H9 (cell line): ENCODE data around the gene NLRP12. TPM values are rescaled to one million over a fixed set of nuclear protein-coding genes. Genes with fewer than 3 reads are reported as not detected.
A peak's percentile ranks its signal among the peaks of the same experiment; 100 is the strongest.

ENCODE experiments used
- DNase-seq: peaks from one replicate; pipeline ENCODE4 v3.0.0-alpha.2; 2017
- H2AFZ ChIP-seq: one replicate; pipeline ENCODE4 v1.6.1; 2013; ENCODE audit warnings: mild to moderate bottlenecking, low read length, control low read depth, moderate library complexity
- H2AK5ac ChIP-seq: 2 replicates; pipeline ENCODE4 v1.6.1; 2013; ENCODE audit warnings: low read length, control low read depth, mixed read lengths; ENCODE audit not compliant: insufficient read length
- H2BK120ac ChIP-seq: one replicate; pipeline ENCODE4 v1.6.1; 2013; ENCODE audit warnings: low read depth, mild to moderate bottlenecking, low read length, control low read depth, inconsistent platforms; ENCODE audit not compliant: poor library complexity, severe bottlenecking
- H2BK12ac ChIP-seq: 2 replicates; pipeline ENCODE4 v1.6.1; 2013; ENCODE audit warnings: low read length, control low read depth, mixed read lengths, low read depth; ENCODE audit not compliant: insufficient read length
- H2BK15ac ChIP-seq: 2 replicates; pipeline ENCODE4 v1.6.1; 2013; ENCODE audit warnings: low read depth, low read length, control low read depth
- H2BK20ac ChIP-seq: one replicate; pipeline ENCODE4 v1.6.1; 2013; ENCODE audit warnings: low read depth, mild to moderate bottlenecking, low read length, control low read depth, inconsistent platforms; ENCODE audit not compliant: poor library complexity, severe bottlenecking
- H2BK5ac ChIP-seq: 2 replicates; pipeline ENCODE4 v1.6.1; 2013; ENCODE audit warnings: low read length, control low read depth, mixed read lengths; ENCODE audit not compliant: insufficient read length
- H3K14ac ChIP-seq: 2 replicates; pipeline ENCODE4 v1.6.1; 2013; ENCODE audit warnings: low read length, control low read depth; ENCODE audit not compliant: insufficient read depth
- H3K18ac ChIP-seq: 2 replicates; pipeline ENCODE4 v1.6.1; 2013; ENCODE audit warnings: low read depth, mild to moderate bottlenecking, mixed read lengths, low read length, control low read depth; ENCODE audit not compliant: insufficient read length
- H3K23ac ChIP-seq: 2 replicates; pipeline ENCODE4 v1.6.1; 2013; ENCODE audit warnings: low read length, control low read depth, mixed read lengths, low read depth; ENCODE audit not compliant: insufficient read length
- H3K23me2 ChIP-seq: 2 replicates; pipeline ENCODE4 v1.6.1; 2013; ENCODE audit warnings: low read depth, mild to moderate bottlenecking, mixed read lengths, low read length, control low read depth; ENCODE audit not compliant: insufficient read length, poor library complexity, severe bottlenecking
- H3K27ac ChIP-seq: 2 replicates; pipeline ENCODE4 v1.5.1; 2013; ENCODE audit warnings: low read length, control low read depth, mixed read lengths, low read depth; ENCODE audit not compliant: insufficient read length
- H3K27me3 ChIP-seq: 2 replicates; pipeline ENCODE4 v1.6.1; 2013; ENCODE audit warnings: low read length, control low read depth, inconsistent platforms; ENCODE audit not compliant: insufficient read depth
- H3K4ac ChIP-seq: 2 replicates; pipeline ENCODE4 v1.6.1; 2013; ENCODE audit warnings: low read depth, mild to moderate bottlenecking, control low read depth, inconsistent platforms, low read length, moderate library complexity
- H3K4me1 ChIP-seq: 2 replicates; pipeline ENCODE4 v1.6.1; 2013; ENCODE audit warnings: low read length, control low read depth, inconsistent platforms; ENCODE audit not compliant: insufficient read depth
- H3K4me2 ChIP-seq: 2 replicates; pipeline ENCODE4 v1.6.1; 2013; ENCODE audit warnings: low read length, control low read depth, mixed read lengths; ENCODE audit not compliant: insufficient read length, insufficient read depth
- H3K56ac ChIP-seq: 2 replicates; pipeline ENCODE4 v1.6.1; 2013; ENCODE audit warnings: low read depth, mild to moderate bottlenecking, mixed read lengths, low read length, control low read depth; ENCODE audit not compliant: insufficient read length
- H3K79me1 ChIP-seq: 2 replicates; pipeline ENCODE4 v1.6.1; 2013; ENCODE audit warnings: low read depth, mild to moderate bottlenecking, moderate library complexity, low read length, control low read depth, inconsistent platforms; ENCODE audit not compliant: insufficient read depth, poor library complexity, severe bottlenecking
- H3K79me2 ChIP-seq: 2 replicates; pipeline ENCODE4 v1.6.1; 2013; ENCODE audit warnings: low read length, control low read depth, inconsistent platforms; ENCODE audit not compliant: insufficient read depth
- H3K9ac ChIP-seq: 2 replicates; pipeline ENCODE4 v1.6.1; 2013; ENCODE audit warnings: low read length, control low read depth, mixed read lengths; ENCODE audit not compliant: insufficient read length; ENCODE audit errors: extremely low read depth
- H3K9me3 ChIP-seq: one replicate; pipeline ENCODE4 v1.6.1; 2013; ENCODE audit warnings: low read depth, low read length, inconsistent platforms; ENCODE audit not compliant: control insufficient read depth
- H3T11ph ChIP-seq: one replicate; pipeline ENCODE4 v1.6.1; 2013; ENCODE audit warnings: mild to moderate bottlenecking, low read length, control low read depth, inconsistent platforms
- H4K20me1 ChIP-seq: one replicate; pipeline ENCODE4 v1.6.1; 2013; ENCODE audit not compliant: control insufficient read depth, insufficient read length, insufficient read depth
- H4K5ac ChIP-seq: 2 replicates; pipeline ENCODE4 v1.6.1; 2013; ENCODE audit warnings: low read depth, mild to moderate bottlenecking, mixed read lengths, low read length, control low read depth; ENCODE audit not compliant: insufficient read length
- H4K8ac ChIP-seq: replicated peaks from 2 replicates; pipeline ENCODE4 v1.6.1; 2013; ENCODE audit warnings: low read length, control low read depth, mixed read lengths, low read depth; ENCODE audit not compliant: insufficient read length
- H4K91ac ChIP-seq: 2 replicates; pipeline ENCODE4 v1.6.1; 2013; ENCODE audit warnings: low read depth, mild to moderate bottlenecking, moderate library complexity, mixed read lengths, low read length, control low read depth; ENCODE audit not compliant: insufficient read length
- H3K27ac Mint-ChIP-seq, 3 experiments: 2 replicates in 2 of 3; 3 replicates in 1 of 3; pipeline ENCODE4 v1.8.0; 2020 to 2021; ENCODE audit warnings: mixed read lengths in 3 of 3, mild to moderate bottlenecking in 1 of 3, moderate library complexity in 1 of 3
- H3K27me3 Mint-ChIP-seq: 2 replicates; pipeline ENCODE4 v1.8.0; 2021; ENCODE audit warnings: low read depth, mild to moderate bottlenecking, moderate library complexity, mixed read lengths
- H3K36me3 Mint-ChIP-seq, 3 experiments: 2 replicates in 2 of 3; 3 replicates in 1 of 3; pipeline ENCODE4 v1.8.0; 2020 to 2021; ENCODE audit warnings: low read depth in 3 of 3, mixed read lengths in 3 of 3; ENCODE audit not compliant: insufficient read depth in 1 of 3
- H3K4me1 Mint-ChIP-seq, 2 experiments: 2 replicates each; pipeline ENCODE4 v1.8.0; 2020; ENCODE audit warnings: mixed read lengths in 2 of 2
- H3K4me3 Mint-ChIP-seq, 2 experiments: 2 replicates in 1 of 2; 3 replicates in 1 of 2; pipeline ENCODE4 v1.8.0; 2020 to 2021; ENCODE audit warnings: mild to moderate bottlenecking in 2 of 2, mixed read lengths in 2 of 2, moderate library complexity in 1 of 2
- H3K9me3 Mint-ChIP-seq, 2 experiments: 2 replicates in 1 of 2; 3 replicates in 1 of 2; pipeline ENCODE4 v1.8.0; 2020; ENCODE audit warnings: mild to moderate bottlenecking in 2 of 2, mixed read lengths in 2 of 2, moderate library complexity in 1 of 2
- WGBS: extraction: QIAGEN DNeasy Blood & Tissue Kit; methylation state at CpG from one replicate; pipeline ENCODE4 v1.1.7; 2013; ENCODE audit warnings: missing lambda C conversion rate, low lambda C conversion rate, mixed read lengths; ENCODE audit not compliant: insufficient read length; ENCODE audit errors: extremely low coverage; 5-methylcytosine and 5-hydroxymethylcytosine counted together
- total RNA-seq: library from RNA; stranded (reverse); gene quantifications from 2 replicates; pipeline ENCODE4 v1.2.1, GENCODE V29; 2021
- TF ChIP-seq, protein P1 (sequence below): fragments of 200-600 bp; sonication (generic); conservative IDR thresholded peaks from 3 replicates; pipeline ENCODE4 v1.8.0; 2021; ENCODE audit warnings: antibody characterized with exemption, mild to moderate bottlenecking

The NLRP12 gene
- total RNA-seq, 1 experiment from 2014 or later: 4.0 TPM

- no peaks in the 10 kb centered on the region for H3K27me3 ChIP-seq
- peak overlapping the region; percentile 99 for H2BK120ac ChIP-seq
- peaks cover 2% of the 10 kb centered on the region; the same call in 1 of the 2 replicates for H3K79me2 ChIP-seq
- WGBS: no CpG with 5 or more reads among the region's 50 CpGs
- Mint-ChIP-seq H3K36me3 (peaks cover 7 to 9% (median 8%) of the 10 kb centered on the region in 3 experiments; a peak in 6 of 7 replicates), H3K4me1 (peaks cover 21 to 29% of the 10 kb centered on the region in 2 experiments), H3K27ac (peak overlapping the region; percentile 99 to 100 (median 100)), H3K9me3 (no peaks in the 10 kb centered on the region), H3K4me3 (peak overlapping the region; percentile 88 to 92), H3K27me3 (peaks cover 12% of the 10 kb centered on the region)
- no peak overlapping the region for H3T11ph ChIP-seq
- H2AK5ac ChIP-seq: peak overlapping the region; percentile 18
- H4K5ac ChIP-seq: no peak overlapping the region
- no peak overlapping the region for H2BK20ac ChIP-seq
- H3K4me2 ChIP-seq: peak overlapping the region; percentile 63
- H3K9me3 ChIP-seq: no peaks in the 10 kb centered on the region
- peaks cover 2% of the 10 kb centered on the region; the same call in 1 of the 2 replicates for H3K4me1 ChIP-seq
- TF ChIP-seq, protein P1, sequence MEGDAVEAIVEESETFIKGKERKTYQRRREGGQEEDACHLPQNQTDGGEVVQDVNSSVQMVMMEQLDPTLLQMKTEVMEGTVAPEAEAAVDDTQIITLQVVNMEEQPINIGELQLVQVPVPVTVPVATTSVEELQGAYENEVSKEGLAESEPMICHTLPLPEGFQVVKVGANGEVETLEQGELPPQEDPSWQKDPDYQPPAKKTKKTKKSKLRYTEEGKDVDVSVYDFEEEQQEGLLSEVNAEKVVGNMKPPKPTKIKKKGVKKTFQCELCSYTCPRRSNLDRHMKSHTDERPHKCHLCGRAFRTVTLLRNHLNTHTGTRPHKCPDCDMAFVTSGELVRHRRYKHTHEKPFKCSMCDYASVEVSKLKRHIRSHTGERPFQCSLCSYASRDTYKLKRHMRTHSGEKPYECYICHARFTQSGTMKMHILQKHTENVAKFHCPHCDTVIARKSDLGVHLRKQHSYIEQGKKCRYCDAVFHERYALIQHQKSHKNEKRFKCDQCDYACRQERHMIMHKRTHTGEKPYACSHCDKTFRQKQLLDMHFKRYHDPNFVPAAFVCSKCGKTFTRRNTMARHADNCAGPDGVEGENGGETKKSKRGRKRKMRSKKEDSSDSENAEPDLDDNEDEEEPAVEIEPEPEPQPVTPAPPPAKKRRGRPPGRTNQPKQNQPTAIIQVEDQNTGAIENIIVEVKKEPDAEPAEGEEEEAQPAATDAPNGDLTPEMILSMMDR: no peak
- no peak overlapping the region for H4K8ac ChIP-seq
- H2BK5ac ChIP-seq: peak overlapping the region; percentile 77
- H4K20me1 ChIP-seq: no peaks in the 10 kb centered on the region
- no peak overlapping the region for H2BK12ac ChIP-seq
- DNase-seq: peak; percentile 78
- H3K23me2 ChIP-seq: peaks cover 15% of the 10 kb centered on the region
- H2AFZ ChIP-seq: no peak overlapping the region
- no peaks in the 10 kb centered on the region for H3K79me1 ChIP-seq
- H2BK15ac ChIP-seq: no peak overlapping the region
- H3K14ac ChIP-seq: peak overlapping the region; percentile 99
- no peak overlapping the region for H3K56ac ChIP-seq
- H3K23ac ChIP-seq: no peak overlapping the region
- peak overlapping the region; percentile 86 for H3K9ac ChIP-seq
- peak overlapping the region; percentile 96 for H3K27ac ChIP-seq
- H3K4ac ChIP-seq: peak overlapping the region; percentile 93; the same call in 1 of the 2 replicates
- H3K18ac ChIP-seq: peak overlapping the region; percentile 99
- peak overlapping the region; percentile 91 for H4K91ac ChIP-seq
Measured at GRCh38 chr19:53865918-53866864, 42.1 kb upstream of the NLRP12 start.
